ENCODE measurements around the gene GULP1.
A peak's percentile ranks its signal among the peaks of the same experiment; 100 is the strongest.
"Not testable (repeated sequence)": the region's sequence is repeated elsewhere in the genome, so short reads cannot be mapped to it uniquely, and the experiment has no call there.

GULP1 gene

DNA sequence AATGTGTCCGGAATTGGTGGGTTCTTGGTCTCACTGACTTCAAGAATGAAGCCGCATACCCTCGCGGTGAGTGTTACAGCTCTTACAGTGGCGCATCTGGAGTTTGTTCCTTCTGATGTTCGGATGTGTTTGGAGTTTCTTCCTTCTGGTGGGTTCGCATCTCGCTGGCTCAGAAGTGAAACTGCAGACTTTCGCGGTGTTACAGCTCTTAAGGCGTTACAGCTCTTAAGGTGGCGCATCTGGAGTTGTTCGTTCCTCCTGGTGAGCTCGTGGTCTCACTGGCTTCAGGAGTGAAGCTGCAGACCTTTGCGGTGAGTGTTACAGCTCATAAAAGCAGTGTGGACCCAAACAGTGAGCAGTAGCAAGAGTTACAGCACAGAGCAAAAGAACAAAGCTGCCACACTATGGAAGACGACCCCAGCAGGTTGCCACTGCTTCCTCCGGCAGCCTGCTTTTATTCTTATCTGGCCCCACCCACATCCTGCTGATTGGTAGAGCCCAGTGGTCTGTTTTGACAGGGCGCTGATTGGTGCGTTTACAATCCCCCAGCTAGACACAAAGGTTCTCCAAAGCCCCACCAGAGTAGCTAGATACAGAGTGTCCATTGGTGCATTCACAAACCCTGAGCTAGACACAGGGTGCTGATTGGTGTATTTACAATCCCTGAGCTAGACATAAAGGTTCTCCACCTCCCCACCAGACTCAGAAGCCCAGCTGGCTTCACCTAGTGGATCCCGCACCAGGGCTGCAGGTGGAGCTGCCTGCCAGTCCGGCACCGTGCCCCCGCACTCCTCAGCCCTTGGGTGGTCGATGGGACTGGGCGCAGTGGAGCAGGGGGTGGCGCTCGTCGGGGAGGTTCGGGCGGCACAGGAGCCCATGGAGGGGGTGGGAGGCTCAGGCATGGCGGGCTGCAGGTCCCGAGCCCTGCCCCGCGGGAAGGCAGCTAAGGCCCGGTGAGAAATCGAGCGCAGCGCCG lies 314.2 kb downstream of the GULP1 start:
- not testable (repeated sequence) for DNase-seq (ENCODE audit: low spot score)

DNA sequence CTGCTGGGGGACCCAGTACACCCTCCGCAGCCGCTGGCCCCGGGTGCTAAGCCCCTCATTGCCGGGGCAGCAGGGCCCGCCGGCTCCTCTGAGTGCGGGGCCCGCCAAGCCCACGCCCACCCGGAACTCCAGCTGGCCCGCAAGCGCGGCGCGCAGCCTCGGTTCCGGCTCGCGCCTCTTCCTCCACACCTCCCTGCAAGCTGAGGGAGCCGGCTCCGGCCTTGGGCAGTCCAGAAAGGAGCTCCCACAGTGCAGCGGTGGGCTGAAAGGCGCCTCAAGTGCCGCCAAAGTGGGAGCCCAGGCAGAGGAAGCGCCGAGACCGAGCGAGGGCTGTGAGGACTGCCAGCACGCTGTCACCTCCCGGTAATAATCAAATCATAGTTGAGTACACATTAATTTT lies 314.9 kb downstream of the GULP1 start:
- not testable (repeated sequence) for DNase-seq (ENCODE audit: low spot score)

DNA sequence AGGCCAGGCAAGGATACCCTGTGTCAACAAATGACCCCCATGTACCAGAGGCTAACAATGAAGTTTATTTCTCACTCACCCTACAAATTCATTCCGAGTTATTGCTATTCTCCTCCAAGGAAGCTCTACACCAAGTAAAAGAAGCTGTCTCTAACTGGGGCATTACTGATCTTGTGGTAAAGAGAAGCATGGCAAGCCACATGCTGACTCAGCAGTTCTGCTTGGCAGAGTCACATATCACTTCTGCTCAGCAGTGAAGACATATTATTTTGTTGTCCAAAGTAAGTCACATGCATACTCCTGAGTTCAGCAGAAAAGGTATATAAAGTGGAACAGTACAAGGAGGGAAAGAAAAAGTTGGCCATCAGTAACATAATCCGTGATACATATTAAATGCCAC lies 315.8 kb downstream of the GULP1 start:
- no peak for DNase-seq (ENCODE audit: low spot score)

DNA sequence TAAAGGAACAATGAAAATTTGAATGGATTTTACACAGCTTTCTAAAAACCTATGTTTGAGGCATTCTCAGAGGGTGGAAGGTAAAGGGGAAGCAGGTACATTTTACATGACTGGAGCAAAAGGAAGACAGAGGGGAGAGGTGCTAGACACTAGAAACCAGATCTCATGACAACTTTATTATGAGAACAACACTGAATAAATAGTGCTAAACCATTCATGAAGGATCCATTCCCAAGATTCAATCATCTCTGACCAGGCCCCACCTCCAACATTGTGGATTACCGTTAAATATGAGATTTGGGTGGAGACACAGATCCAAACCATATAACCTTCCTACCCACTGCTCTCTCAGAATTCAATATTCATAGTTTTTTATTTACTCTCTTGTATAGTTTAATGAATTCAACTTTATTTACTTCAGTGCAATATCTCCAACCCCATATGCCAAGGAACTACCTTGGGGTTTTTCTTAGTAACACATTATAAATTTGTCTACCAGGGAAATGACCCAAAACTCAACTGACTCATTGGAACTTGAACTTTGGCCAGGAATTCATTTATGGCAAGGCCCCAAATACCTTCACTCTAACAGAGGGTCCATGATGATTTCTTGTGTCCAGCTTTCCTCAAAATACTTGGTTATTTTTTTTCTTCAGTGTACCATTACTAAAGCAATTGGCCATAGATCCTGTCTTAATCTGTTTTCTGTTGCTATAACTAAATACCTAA lies 317.8 kb downstream of the GULP1 start:
- no peak for DNase-seq (ENCODE audit: low spot score)

DNA sequence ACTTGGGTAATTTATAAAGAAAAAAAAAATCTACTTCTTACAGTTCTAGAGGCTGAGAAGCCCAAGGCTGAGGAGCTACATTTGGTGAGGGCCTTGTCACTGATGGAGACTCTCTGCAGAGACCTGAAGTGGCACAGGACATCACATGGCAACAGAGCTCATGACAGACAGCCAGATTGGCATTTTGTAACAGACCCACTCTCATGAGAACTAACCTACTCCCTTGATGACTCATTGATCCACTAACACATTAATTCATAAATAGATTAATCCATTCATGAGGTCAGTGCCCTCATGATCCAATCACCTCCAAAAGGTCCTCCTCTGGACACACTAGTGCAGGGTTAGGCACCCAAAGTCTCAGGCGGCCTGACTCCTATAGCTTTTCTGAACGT lies 318.4 kb downstream of the GULP1 start:
- DNase-seq (ENCODE audit: low spot score) = no peak

DNA sequence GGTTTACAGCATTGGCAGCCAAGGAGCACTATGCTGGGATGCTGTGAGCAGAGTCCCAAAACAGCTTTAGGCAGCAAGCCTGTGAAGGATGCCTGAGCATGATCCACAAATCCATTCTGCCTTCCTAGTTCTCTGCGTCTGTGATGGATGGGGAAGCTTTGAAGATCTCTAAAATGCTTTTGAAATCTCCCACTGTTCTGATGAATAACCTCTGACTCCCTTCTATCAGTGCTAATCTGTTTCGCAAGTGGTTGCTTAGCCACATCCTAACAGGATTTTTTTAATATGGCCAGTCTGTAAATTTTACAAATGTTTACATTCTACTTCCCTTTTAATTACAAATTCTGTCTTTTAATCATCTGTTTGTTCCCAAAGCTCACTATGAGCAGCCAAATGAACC lies 319.2 kb downstream of the GULP1 start:
- DNase-seq (ENCODE audit: low spot score) = no peak

DNA sequence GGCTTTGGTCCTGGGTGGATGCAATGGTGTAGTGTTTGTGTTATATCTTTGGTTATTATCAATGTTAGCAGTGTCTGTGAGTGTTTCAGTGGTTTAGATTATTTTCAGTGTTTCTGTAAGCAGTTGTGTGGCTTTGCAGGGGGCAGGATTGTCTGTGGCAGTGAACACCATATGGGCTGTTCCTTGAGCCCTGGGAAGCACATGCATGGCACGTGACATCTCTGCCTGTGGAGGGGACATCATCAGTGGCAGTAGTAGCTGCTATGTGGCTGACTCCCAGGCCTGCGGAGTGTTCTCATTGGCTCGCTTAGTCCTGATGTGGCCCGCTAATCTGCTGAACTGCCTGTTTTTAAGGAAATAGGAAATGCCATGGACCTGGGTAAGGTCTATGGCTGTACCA lies 327.5 kb downstream of the GULP1 start:
- DNase-seq (ENCODE audit: low spot score) = no peak

DNA sequence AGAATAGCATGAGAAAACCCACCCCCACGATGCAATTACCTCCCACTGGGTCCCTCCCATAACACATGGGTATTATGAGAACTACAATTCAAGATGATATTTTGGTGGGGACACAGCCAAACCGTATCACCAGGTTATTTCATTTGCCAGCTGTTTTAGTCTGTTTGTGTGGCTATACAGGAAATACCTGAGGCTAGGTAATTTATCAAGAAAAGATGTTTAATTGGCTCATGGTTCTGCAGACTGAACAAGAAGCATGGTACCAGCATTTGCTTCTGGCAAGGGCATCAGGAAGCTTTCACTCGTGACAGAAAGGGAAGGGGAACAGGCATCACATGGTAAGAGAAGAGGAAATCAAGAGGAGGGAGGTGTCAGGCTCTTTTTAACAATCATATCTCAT lies 329.2 kb downstream of the GULP1 start:
- no peak for DNase-seq (ENCODE audit: low spot score)

DNA sequence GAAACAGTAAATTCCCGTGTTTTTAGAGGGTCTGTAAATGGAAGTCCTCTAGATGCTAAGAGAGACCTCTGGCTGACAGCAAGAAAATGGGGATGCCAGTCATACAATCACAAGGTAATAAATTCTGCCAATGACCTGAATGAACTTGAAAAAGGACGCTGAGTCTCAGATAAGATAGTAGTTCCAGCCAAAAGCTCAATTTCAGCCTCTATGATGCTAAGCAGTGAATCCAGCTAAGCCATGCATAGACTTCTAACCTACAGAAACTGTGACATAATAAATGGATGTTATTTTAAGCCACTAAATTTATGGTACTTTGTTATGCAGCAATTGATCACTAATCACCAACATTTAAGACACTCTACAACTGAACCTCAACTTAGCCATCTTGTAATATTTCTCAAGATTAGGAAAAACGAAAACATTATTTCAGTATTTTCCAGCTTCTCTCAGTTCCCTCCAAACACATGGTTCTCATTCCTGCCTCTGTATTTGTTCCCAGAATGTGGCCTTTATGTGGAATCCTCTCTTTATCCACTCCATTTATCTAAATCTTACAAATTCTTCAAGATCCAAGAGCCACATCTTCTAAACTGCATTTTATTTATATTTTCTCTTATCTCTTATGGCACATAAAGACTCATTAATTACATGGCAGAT lies 331.1 kb downstream of the GULP1 start:
- no peak for DNase-seq (ENCODE audit: low spot score)

DNA sequence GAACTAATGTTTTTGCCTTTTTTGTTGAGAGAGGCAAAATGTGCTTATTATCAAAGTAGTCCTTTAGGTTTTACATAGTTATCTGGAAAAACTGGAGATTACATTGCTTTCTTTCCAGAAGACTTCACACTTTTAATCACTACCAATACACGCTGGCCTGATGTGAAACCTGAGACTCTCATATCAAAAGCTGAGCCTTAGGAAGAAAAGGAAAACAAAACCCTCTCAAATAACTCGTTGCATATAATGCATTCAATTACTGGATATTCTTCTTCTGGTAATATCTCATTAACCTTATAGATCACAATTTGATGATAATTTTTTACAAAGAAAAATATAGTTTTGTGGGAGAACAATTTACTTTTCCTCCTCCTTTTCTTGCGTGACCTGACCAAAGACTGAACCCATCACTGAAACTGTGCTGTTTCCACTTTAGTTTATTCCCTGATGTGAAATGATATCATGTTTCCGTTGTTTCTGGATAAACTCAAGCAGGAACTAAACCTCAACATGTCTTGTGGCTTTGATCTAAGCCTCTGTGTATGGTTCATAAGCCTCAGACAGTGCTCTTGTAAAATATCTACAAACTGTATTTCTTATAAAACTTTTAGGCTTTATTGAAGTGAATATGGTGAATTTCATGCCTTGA lies 332.4 kb downstream of the GULP1 start:
- DNase-seq (ENCODE audit: low spot score) = peak; percentile 20

DNA sequence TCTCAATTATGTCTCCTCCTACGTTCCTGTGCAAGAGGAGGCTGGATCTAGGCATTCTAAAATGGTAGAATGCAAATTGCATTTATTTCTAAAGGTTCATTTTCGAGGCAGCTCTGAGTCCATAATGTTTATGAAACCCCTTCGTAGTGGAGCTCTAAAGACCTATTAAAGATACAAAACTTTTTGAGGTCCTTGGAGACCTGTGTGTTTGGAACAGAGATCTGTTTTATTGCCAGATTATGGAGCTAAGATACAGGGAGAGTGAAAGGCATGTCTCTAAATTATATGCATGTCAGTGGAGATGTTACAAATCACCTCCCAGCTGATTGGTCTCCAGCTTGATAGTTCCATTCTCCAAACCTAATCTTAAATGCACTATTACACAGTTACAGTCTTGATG lies 335.8 kb downstream of the GULP1 start:
- DNase-seq (ENCODE audit: low spot score) = no peak

DNA sequence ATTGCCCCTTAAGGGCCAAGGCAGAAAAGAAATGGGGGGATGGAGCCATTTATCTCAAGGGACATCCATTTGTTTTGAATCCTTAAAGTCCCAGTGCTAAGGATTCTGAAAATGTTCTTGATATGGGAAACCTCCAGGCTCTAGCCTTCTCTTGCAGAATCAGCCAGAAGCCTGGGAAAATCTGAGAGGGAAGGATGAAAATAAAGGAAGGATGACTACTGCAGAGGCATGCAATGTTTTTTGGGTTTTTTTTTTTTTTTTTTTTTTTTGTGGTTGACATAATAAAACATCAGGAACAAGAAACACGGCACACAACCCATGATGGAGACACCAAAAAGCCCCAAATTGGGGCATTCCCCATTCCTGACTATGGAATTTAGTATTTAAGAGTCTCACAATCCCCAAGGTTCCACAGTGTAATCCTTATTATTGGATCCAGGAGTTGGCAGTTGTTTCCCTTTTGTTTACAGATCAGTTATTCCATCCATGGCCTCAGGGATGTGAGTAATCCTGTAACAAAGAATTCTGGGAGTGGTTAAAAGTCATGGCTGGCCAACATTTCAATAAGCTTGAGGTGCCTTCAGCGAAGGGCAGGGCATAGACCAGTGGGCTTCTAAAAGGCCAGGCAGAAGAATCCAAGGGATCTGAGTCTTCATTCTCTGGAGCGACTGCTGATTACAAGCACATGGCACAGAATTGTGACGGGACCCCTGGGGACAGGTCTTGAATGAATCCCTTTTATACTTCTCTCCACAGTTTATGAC lies 337.5 kb downstream of the GULP1 start:
- peak; percentile 28 for DNase-seq (ENCODE audit: low spot score)

DNA sequence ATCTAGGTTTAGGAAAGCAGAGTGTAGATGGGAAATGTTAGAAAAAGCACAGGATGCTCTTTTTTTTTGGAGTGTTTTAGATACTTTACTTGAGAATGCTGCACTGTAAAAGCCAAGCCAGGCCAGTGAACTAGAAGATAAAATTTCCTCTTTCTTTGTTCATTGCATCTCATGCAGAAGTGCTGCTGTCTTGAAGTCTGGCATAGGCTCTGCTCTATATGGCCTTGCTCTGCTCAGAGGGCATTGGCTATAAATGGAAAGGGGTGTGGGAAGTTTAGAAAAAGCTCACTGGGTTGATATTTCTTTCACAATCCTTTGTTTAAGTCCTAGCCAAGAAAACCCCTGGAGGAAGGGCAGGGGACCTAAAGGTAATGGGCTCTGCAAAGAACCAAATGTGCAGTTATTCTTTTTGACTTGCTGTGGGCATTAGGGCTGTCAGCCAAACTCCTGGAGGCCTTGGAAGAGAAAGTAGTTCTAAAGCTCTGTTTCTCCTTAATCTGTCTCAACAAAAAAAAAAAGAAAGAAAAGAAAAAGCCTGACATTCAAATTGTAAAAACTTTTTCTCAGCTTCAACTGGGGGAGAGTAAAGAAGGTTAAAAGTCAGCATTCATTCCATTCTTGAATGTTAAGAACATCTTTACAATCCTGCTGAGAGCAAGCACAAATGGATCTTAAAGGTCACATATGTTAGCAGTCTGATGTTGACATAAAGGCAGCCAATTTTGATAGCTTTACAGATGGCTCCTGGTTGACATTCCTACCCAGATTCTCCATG lies 338.3 kb downstream of the GULP1 start:
- no peak for DNase-seq (ENCODE audit: low spot score)

DNA sequence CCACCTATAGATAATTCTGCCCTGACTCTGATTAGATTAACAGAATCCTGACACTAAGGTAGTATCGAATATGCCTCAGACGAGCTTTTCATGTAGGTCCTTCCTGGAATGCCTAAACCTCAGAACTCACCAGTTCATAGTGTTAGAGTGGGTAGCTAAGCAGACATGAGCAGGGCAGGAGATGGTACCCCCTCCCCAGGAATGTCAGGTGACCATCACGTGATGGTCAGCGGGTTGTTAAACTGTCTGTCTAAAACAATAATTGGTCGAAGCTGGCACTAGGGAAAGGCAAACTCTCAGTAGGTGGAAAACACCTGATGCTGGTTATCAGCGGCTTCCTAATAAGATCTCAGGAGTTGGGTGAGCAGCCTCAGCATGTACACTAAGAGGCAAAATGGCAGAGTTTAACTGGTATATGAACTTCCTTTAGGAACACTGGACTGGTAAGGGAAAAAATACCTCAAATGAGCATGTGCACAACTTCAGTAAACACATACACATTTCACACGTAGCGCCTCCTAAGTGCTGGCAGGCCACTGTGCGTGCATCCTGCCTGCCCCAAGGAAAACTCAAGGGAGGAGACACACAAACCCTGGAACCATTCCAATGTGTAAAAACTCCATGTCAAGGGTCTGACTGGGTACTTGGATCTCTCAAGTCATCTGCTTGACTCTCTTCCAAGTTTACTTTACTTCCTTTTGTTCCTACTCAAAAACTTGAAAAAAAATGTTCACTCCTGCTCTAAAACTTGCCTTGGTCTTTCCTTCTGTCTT lies 339.5 kb downstream of the GULP1 start:
- no peak for DNase-seq (ENCODE audit: low spot score)

DNA sequence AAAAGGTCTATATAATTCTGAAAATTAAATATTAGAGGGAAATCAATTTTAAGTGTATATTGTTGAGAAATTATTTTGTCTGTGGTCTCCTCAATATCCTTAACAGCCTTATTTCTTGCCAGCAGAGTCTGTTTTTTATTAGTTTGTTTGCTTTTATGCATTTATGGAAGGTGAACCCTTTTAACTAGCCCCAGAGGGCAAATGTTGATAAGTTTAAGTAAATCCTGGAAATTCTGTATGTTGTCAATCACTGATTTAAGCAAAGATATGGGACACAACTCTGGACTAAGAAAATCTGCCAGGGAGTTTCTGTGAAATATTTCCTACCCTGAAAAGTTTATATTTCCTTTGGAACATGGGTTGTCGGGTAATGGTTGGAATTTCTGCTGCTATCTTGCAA lies 343.0 kb downstream of the GULP1 start:
- no peak for DNase-seq (ENCODE audit: low spot score)

Data from GM03348 (cell line).